LNCAP (cell line): ENCODE measurements around the gene SRCAP.

Experiments
- TF ChIP-seq, protein P1 (sequence below): fragments of 450-650 bp; IDR thresholded peaks from 2 replicates; pipeline ENCODE4 v1.5.1; 2017; ENCODE audit warnings: mild to moderate bottlenecking

The SRCAP gene

DNA sequence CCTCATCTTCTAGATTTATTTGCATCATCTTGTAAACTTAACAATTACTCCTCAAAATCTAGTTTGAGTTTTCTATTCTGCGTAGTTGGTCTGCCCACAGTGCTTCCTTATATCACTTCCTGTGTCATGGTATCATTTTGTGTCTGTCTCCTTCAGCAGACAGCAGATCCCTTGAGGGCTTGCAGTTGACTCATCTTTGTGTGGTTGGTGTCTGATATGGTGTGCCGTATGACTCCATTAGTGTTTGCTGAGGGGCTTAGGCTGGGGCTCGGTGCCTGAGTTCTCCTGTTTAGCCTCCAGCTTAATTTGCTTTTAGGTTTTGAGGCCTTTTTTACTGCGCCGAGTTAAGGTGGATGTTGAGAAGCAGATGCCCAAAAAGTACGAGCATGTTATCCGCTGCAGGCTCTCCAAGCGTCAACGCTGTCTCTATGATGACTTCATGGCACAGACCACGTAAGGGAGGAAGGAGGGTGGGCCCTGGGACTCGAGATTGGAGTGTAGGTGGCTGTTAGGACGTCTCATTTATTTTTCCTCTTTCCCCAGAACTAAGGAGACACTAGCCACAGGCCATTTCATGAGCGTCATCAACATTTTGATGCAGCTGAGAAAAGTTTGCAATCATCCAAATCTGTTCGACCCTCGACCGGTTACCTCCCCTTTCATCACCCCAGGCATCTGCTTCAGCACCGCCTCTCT lies 16.9 kb downstream of the SRCAP start:
- TF ChIP-seq, protein P1, sequence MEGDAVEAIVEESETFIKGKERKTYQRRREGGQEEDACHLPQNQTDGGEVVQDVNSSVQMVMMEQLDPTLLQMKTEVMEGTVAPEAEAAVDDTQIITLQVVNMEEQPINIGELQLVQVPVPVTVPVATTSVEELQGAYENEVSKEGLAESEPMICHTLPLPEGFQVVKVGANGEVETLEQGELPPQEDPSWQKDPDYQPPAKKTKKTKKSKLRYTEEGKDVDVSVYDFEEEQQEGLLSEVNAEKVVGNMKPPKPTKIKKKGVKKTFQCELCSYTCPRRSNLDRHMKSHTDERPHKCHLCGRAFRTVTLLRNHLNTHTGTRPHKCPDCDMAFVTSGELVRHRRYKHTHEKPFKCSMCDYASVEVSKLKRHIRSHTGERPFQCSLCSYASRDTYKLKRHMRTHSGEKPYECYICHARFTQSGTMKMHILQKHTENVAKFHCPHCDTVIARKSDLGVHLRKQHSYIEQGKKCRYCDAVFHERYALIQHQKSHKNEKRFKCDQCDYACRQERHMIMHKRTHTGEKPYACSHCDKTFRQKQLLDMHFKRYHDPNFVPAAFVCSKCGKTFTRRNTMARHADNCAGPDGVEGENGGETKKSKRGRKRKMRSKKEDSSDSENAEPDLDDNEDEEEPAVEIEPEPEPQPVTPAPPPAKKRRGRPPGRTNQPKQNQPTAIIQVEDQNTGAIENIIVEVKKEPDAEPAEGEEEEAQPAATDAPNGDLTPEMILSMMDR: no peak

DNA sequence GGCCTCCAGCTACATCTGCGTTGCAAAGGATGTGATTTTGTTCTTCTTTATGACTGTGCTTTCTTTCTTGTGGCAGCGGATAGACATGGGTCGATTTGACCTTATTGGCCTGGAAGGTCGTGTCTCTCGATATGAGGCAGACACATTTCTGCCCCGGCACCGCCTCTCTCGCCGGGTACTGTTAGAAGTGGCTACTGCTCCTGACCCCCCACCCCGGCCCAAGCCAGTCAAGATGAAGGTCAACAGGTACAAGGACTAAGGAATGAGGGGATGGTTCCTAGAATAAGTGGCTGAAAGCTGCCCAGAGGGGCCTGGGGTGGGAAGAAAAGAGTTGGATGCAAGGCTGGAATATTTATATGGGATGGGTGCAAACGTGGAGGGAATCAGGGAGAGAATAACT lies 21.1 kb downstream of the SRCAP start:
- TF ChIP-seq, protein P1: no peak

DNA sequence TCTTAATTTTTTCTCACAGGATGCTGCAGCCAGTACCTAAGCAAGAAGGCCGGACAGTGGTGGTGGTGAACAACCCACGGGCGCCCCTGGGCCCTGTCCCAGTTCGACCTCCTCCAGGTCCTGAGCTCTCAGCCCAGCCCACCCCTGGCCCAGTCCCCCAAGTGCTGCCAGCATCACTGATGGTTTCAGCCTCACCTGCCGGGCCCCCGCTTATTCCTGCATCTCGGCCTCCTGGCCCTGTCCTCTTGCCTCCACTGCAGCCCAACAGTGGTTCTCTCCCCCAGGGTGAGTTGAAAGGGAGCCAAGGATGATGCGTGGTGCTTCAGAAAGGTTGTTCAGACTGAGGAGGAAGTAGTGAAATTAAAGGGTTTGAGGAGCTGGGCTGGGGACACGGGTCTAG lies 21.7 kb downstream of the SRCAP start:
- TF ChIP-seq, protein P1: no peak

DNA sequence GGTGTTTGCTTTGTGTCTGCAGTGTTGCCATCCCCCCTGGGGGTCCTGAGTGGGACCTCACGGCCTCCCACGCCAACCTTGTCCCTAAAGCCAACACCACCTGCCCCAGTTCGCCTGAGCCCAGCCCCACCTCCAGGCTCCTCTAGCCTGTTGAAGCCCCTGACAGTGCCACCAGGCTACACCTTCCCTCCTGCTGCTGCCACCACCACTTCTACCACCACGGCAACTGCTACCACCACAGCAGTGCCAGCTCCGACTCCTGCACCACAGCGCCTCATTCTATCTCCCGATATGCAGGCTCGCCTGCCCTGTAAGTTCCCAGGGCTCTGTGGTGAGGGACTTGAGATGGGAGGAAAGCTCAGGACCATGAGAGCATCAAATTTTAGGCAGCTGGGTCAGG lies 22.2 kb downstream of the SRCAP start:
- TF ChIP-seq, protein P1: no peak

DNA sequence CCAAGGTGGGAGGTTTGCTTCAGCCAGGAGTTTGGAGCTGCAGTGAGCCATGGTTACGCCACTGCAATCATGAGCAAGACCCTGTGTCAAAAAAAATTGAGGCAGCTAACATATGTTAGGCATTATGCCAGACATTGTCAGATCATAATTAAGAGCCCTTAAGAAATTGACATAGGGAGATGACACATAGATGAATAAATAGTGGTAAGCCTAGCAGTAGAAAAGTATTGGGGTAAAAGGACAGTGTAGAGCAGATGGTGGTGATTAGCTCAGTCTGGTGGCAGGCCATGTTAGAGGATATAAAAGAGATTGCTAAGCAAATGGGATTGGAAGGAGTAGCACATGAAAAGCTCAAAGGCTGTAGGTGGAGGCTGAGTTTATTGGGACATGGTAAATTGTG lies 22.6 kb downstream of the SRCAP start:
- TF ChIP-seq, protein P1: no peak

DNA sequence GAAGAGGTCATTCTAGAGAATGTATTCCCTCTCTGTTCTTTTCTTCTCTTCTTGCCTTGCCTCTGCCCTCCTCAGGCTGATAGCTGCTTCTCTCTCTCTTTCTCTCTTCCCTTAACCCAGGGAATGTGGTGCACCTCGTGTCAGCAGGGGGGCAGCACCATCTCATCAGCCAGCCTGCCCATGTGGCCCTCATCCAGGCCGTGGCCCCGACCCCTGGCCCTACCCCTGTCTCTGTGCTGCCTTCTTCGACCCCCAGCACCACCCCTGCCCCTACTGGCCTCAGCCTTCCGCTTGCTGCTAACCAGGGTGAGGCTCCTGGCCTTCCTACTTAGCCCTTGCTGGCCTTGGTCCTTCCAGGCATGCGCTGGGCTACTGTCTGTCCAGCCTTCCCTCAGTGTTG lies 23.5 kb downstream of the SRCAP start:
- TF ChIP-seq, protein P1: no peak

DNA sequence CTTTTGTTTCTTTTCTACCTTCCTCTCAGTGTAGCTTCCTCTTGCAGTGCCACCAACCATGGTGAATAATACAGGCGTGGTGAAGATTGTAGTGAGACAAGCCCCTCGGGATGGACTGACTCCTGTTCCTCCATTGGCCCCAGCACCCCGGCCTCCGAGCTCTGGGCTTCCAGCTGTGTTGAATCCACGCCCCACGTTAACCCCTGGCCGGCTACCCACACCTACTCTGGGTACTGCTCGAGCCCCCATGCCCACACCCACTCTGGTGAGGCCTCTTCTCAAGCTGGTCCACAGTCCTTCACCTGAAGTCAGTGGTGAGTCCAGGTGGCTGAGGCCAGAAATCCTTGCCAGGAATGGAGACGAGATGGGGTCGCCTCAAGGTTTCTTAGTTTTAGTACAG lies 23.9 kb downstream of the SRCAP start:
- TF ChIP-seq, protein P1: no peak
